K562 (cell line): ENCODE data around the gene ABCB9. TPM values are rescaled to one million over a fixed set of nuclear protein-coding genes. Genes with fewer than 3 reads are reported as not detected.

ENCODE experiments used
- ATAC-seq: fragments of 200-7000 bp; cut with Tn5 transposase; 3 replicates; pipeline ENCODE4 v1.9.1; 2020; ENCODE audit warnings: moderate library complexity
- BruUV-seq: library from RNA; stranded (reverse); fragments of 400-500 nt; replicated peaks from 2 replicates; lab custom pipeline; 2021; lab: Mats Ljungman, UMichigan
- CTCF ChIA-PET: fragments of 300-600 bp; formaldehyde crosslinking; extraction: SDS; loops from one replicate; lab custom pipeline; 2021; ENCODE audit warnings: low intra/inter-chr PET ratio; lab: Yijun Ruan, JAX
- POLR2A ChIA-PET: fragments of 300-600, 350-650 bp; sonication (Branson Sonifier 250); formaldehyde crosslinking; extraction: SDS; loops from one replicate; lab custom pipeline; 2021; ENCODE audit warnings: antibody characterized with exemption, inconsistent platforms; lab: Yijun Ruan, JAX
- DNase-seq, 4 experiments: peaks; one replicate each; pipeline versions ENCODE4 v3.0.0 to v3.0.0-alpha.2; 2011 to 2018; ENCODE audit warnings: low spot score in 3 of 4, mixed read lengths in 3 of 4; ENCODE audit errors: extremely low read depth in 1 of 4
- FAIRE-seq: peaks from 2 replicates; lab custom pipeline; 2011; peaks lifted over from hg19 to GRCh38; lab: Jason Lieb, UNC
- H2AFZ ChIP-seq: 2 replicates; pipeline ENCODE4 v1.6.0; 2011; ENCODE audit warnings: low read depth, low read length, control low read depth, inconsistent platforms
- H3K27ac ChIP-seq: fragments of 200-600 bp; 3 replicates; pipeline ENCODE4 v1.8.0; 2011; ENCODE audit warnings: low read depth, mild to moderate bottlenecking, control low read depth, inconsistent platforms, low read length, moderate library complexity, mixed read lengths; ENCODE audit errors: extremely low read depth
- H3K27me3 ChIP-seq, 2 experiments: fragments of 300-600 bp in 1 of 2; 2 replicates in 1 of 2; 3 replicates in 1 of 2; pipeline versions ENCODE4 v1.6.0 to v1.8.0; 2011; ENCODE audit warnings: inconsistent platforms in 2 of 2, low read length in 2 of 2, mild to moderate bottlenecking in 1 of 2, mixed read lengths in 1 of 2, moderate library complexity in 1 of 2; ENCODE audit not compliant: control insufficient read depth in 2 of 2, insufficient read depth in 2 of 2
- H3K36me3 ChIP-seq: fragments of 300-600 bp; 3 replicates; pipeline ENCODE4 v1.8.0; 2011; ENCODE audit warnings: mild to moderate bottlenecking, low read length, inconsistent platforms; ENCODE audit not compliant: control insufficient read depth, insufficient read depth
- H3K4me1 ChIP-seq, 2 experiments: fragments of 200-600 bp in 1 of 2; replicated peaks in 1 of 2; 2 replicates in 1 of 2; 3 replicates in 1 of 2; pipeline versions ENCODE4 v1.5.1 to v1.8.0; 2011; ENCODE audit warnings: inconsistent platforms in 2 of 2, low read length in 2 of 2, mild to moderate bottlenecking in 1 of 2, mixed read lengths in 1 of 2, moderate library complexity in 1 of 2; ENCODE audit not compliant: control insufficient read depth in 2 of 2, insufficient read depth in 2 of 2
- H3K4me2 ChIP-seq: 2 replicates; pipeline ENCODE4 v1.6.1; 2011; ENCODE audit warnings: low read length, control low read depth, inconsistent platforms, mixed read lengths; ENCODE audit not compliant: insufficient read depth
- H3K4me3 ChIP-seq: fragments of 200-600 bp; sonication (generic), shearing (Covaris generic); 2 replicates; pipeline ENCODE4 v1.5.1; 2016; ENCODE audit warnings: control low read depth, inconsistent platforms
- H3K79me2 ChIP-seq: fragments of 200-600 bp; 3 replicates; pipeline ENCODE4 v1.8.0; 2011; ENCODE audit warnings: low read length, inconsistent platforms; ENCODE audit not compliant: control insufficient read depth, insufficient read depth
- H3K9ac ChIP-seq, 2 experiments: 2 replicates each; pipeline versions ENCODE4 v1.6.0 to v1.6.1; 2011; ENCODE audit warnings: low read depth in 2 of 2, low read length in 2 of 2, control low read depth in 1 of 2, inconsistent platforms in 1 of 2, mild to moderate bottlenecking in 1 of 2, mixed read lengths in 1 of 2; ENCODE audit not compliant: insufficient read depth in 1 of 2
- H3K9me1 ChIP-seq: one replicate; pipeline ENCODE4 v1.6.0; 2011; ENCODE audit warnings: inconsistent platforms, mild to moderate bottlenecking, low read length, moderate library complexity; ENCODE audit not compliant: control insufficient read depth, insufficient read depth
- H3K9me3 ChIP-seq: replicated peaks from 2 replicates; pipeline ENCODE4 v1.5.1; 2011; ENCODE audit warnings: low read depth, low read length, inconsistent platforms; ENCODE audit not compliant: control insufficient read depth, insufficient read depth
- H4K20me1 ChIP-seq: replicated peaks from 2 replicates; pipeline ENCODE4 v1.6.1; 2011; ENCODE audit warnings: low read length, inconsistent platforms, mixed read lengths; ENCODE audit not compliant: control insufficient read depth, insufficient read depth
- ARID3A ChIP-seq: IDR thresholded peaks from 2 replicates; pipeline ENCODE4 v1.6.1; 2012; ENCODE audit warnings: low read depth, low read length, improper control_type of control experiment, borderline replicate concordance
- ARID4B ChIP-seq: sonication (generic); formaldehyde crosslinking; IDR thresholded peaks from 2 replicates; pipeline ENCODE4 v1.8.0; 2022; ENCODE audit warnings: mild to moderate bottlenecking, missing genetic modification reagents
- BRCA1 ChIP-seq, 2 experiments: fragments of 450-650 bp in 1 of 2; sonication (generic) in 1 of 2; formaldehyde crosslinking in 1 of 2; IDR thresholded peaks; 2 replicates each; pipeline versions ENCODE4 v1.5.0 to v1.6.1; 2017 to 2020; ENCODE audit warnings: mild to moderate bottlenecking in 1 of 2, missing genetic modification reagents in 1 of 2
- FOXK2 ChIP-seq, 2 experiments: fragments of 450-650 bp; IDR thresholded peaks in 1 of 2; conservative IDR thresholded peaks in 1 of 2; 2 replicates each; pipeline ENCODE4 v1.6.1; 2016; ENCODE audit warnings: low read depth in 2 of 2, mild to moderate bottlenecking in 1 of 2
- HNRNPL ChIP-seq: fragments of 200-400 bp; formaldehyde crosslinking; IDR thresholded peaks from 2 replicates; pipeline ENCODE4 v1.6.1; 2017; ENCODE audit warnings: low read depth, mild to moderate bottlenecking, low read length
- IRF2 ChIP-seq: sonication (generic); formaldehyde crosslinking; IDR thresholded peaks from 2 replicates; pipeline ENCODE4 v1.8.1; 2022; ENCODE audit warnings: mild to moderate bottlenecking, missing genetic modification reagents
- KAT8 ChIP-seq: fragments of 450-650 bp; IDR thresholded peaks from 2 replicates; pipeline ENCODE4 v1.6.1; 2016; ENCODE audit warnings: low read depth, mild to moderate bottlenecking
- MEIS2 ChIP-seq: fragments of 450-650 bp; IDR thresholded peaks from 2 replicates; pipeline ENCODE4 v1.6.1; 2014; ENCODE audit warnings: mild to moderate bottlenecking; ENCODE audit not compliant: partially characterized antibody
- PTRF ChIP-seq: fragments of 450-650 bp; IDR thresholded peaks from 2 replicates; pipeline ENCODE4 v1.6.1; 2016; ENCODE audit warnings: mild to moderate bottlenecking, missing genetic modification characterization, missing compliant biosample characterization
- SNIP1 ChIP-seq: fragments of 450-650 bp; IDR thresholded peaks from 2 replicates; pipeline ENCODE4 v1.7.1; 2017; ENCODE audit warnings: low read depth, mild to moderate bottlenecking
- SP2 ChIP-seq: IDR thresholded peaks from 2 replicates; pipeline ENCODE4 v1.6.1; 2011; ENCODE audit warnings: mild to moderate bottlenecking, low read depth, low read length, moderate library complexity; ENCODE audit not compliant: poor library complexity, severe bottlenecking; ENCODE audit errors: extremely low read depth
- ZC3H8 ChIP-seq: fragments of 450-650 bp; IDR thresholded peaks from 2 replicates; pipeline ENCODE4 v1.6.1; 2017
- ZNF121 ChIP-seq: sonication (generic); formaldehyde crosslinking; conservative IDR thresholded peaks from 2 replicates; pipeline ENCODE4 v1.8.0; 2022; ENCODE audit warnings: missing genetic modification reagents
- ZNF280A ChIP-seq: fragments of 450-650 bp; IDR thresholded peaks from 2 replicates; pipeline ENCODE4 v1.6.1; 2018; ENCODE audit warnings: mild to moderate bottlenecking, low read depth; ENCODE audit not compliant: partially characterized antibody
- ZNF561 ChIP-seq: fragments of 450-650 bp; formaldehyde crosslinking; conservative IDR thresholded peaks from 2 replicates; pipeline ENCODE4 v1.4.0; 2020; ENCODE audit warnings: mild to moderate bottlenecking, moderate library complexity
- ZSCAN29 ChIP-seq: fragments of 450-650 bp; IDR thresholded peaks from 2 replicates; pipeline ENCODE4 v1.6.1; 2017
- WGBS: fragments of 100-300 bp; shearing (Covaris generic); methylation state at CpG from one replicate; pipeline ENCODE4 v1.1.6; 2016; ENCODE audit warnings: low coverage, mixed read lengths; ENCODE audit not compliant: insufficient coverage; ENCODE audit errors: missing lambda C conversion rate; 5-methylcytosine and 5-hydroxymethylcytosine counted together
- in situ Hi-C: fragments of 300-500 bp; cut with MboI; formaldehyde crosslinking; loops from 4 replicates; pipeline ENCODE4 v1.15.0; 2018; ENCODE audit warnings: inconsistent platforms, mixed read lengths
- intact Hi-C: fragments of 100-400 bp; cut with micrococcal nuclease; formaldehyde crosslinking; loops from 2 replicates; pipeline ENCODE4 v1.14.2; 2022
- polyA plus RNA-seq, 8 experiments: library from polyadenylated mRNA; depleted of rRNA in 4 of 8; stranded (reverse) in 5 of 8; unstranded in 3 of 8; fragments of >200 nt; fragmentation: Nextera tagmentation in 2 of 8; fragmentation: Illumina TruSeq in 1 of 8; extraction: Ambion mirVana in 2 of 8; extraction: Trizol in 1 of 8; gene quantifications; 2 replicates each; pipeline versions ENCODE4 v1.2.1 to v1.2.3, GENCODE V29; 2011 to 2014; ENCODE audit warnings: inconsistent platforms in 1 of 8, missing spikeins in 1 of 8
- total RNA-seq, 7 experiments: library from RNA; depleted of rRNA in 6 of 7; stranded (reverse); fragments of >200 nt in 6 of 7; fragmentation: Illumina TruSeq in 2 of 7; extraction: Trizol in 2 of 7; gene quantifications; 2 replicates each; pipeline versions ENCODE4 v1.2.1 to v1.2.3, GENCODE V29; 2011 to 2021; ENCODE audit warnings: low replicate concordance in 1 of 7

ABCB9 gene
- total and polyA plus RNA-seq, 9 of the 15 experiments (the other 6 are each of a cell fraction or from before 2014, with no cell fraction given) = 0.20 to 12.6 (median 6.2) TPM

GRCh38 chr12:122948605-122949004 is 17.7 kb downstream of the ABCB9 start:
- no peak overlapping the region for H3K4me2 ChIP-seq
- ATAC-seq = no peak
- peaks cover 6 to 34% of the 10 kb centered on the region in 2 experiments; a peak in 4 of 5 replicates for H3K4me1 ChIP-seq
- H3K9ac ChIP-seq = no peak overlapping the region
- DNase-seq = no peak
- H3K79me2 ChIP-seq = no peaks in the 10 kb centered on the region
- intact Hi-C loops = no loop called here
- POLR2A ChIA-PET = interaction anchor here (0.6 kb wide), 1 partner anchor 84 kb away, joined by 4 read pairs; no protein-coding TSS in a partner anchor
- no peaks in the 10 kb centered on the region for H3K9me1 ChIP-seq
- no peaks in the 10 kb centered on the region; the same call in 2 of the 3 replicates for H3K36me3 ChIP-seq
- no peak overlapping the region for H3K27ac ChIP-seq
- 83% methylated on average over 12 of the region's 14 CpGs for WGBS
- H3K4me3 ChIP-seq = no peak overlapping the region
- H3K27me3 ChIP-seq = no peaks in the 10 kb centered on the region
- CTCF ChIA-PET = no interaction called here
- H4K20me1 ChIP-seq = no peaks in the 10 kb centered on the region; the same call in none of the 2 replicates
- no TSS peak for BruUV-seq
- in situ Hi-C loops = no loop called here
- FAIRE-seq = no peak
- H2AFZ ChIP-seq = no peak overlapping the region
- no peaks in the 10 kb centered on the region for H3K9me3 ChIP-seq
- TF ChIP-seq ZNF121 (CRISPR knock-in tag) (no peak), BRCA1 (IDR thresholded peaks at IDR 0.05) (no peak), BRCA1 (CRISPR knock-in tag; IDR thresholded peaks at IDR 0.05) (no peak), SP2 (no peak), HNRNPL (no peak), IRF2 (CRISPR knock-in tag) (no peak), ZNF561 (CRISPR knock-in tag) (no peak), FOXK2 (conservative IDR thresholded peaks at IDR 0.05 in 1 of 2, IDR thresholded peaks at IDR 0.05 in 1 of 2; ENCODE audit: low read depth in 2 of 2) (no peak), ZSCAN29 (no peak), ARID3A (no peak), ZC3H8 (no peak), MEIS2 (no peak), ZNF280A (no peak), KAT8 (no peak), ARID4B (CRISPR knock-in tag) (no peak), PTRF (tag) (no peak), SNIP1 (no peak)
